ENCODE results near the gene EXOSC1. TPM values are rescaled to one million over a fixed set of nuclear protein-coding genes. Genes with fewer than 3 reads are reported as not detected.

Gene EXOSC1
- total and polyA plus RNA-seq, 4 donors, result 11.2 to 25.9 (median 14.5) TPM

- H3K9ac ChIP-seq (ENCODE audit: low read depth in 1 of 2, low read length in 2 of 2), result no peak overlapping the region
- no peak overlapping the region for H3K4me3 ChIP-seq (ENCODE audit: low read depth in 1 of 3, low read length in 3 of 3)
- 97% methylated on average over 1 of the region's 1 CpG for WGBS
- peaks cover 12 to 22% (median 19%) of the 10 kb centered on the region in 4 donors for H3K36me3 ChIP-seq (ENCODE audit: control insufficient read depth in 4 of 4, insufficient read depth in 3 of 4, low read depth in 1 of 4, low read length in 3 of 4)
- H3K4me1 ChIP-seq (ENCODE audit: control insufficient read depth in 4 of 4, insufficient read depth in 4 of 4, low read length in 3 of 4), result peaks cover 0 to 6% (median 2%) of the 10 kb centered on the region in 4 donors
- no peak overlapping the region for H3K27ac ChIP-seq (ENCODE audit: low read depth in 1 of 2, low read length in 2 of 2)
- TF ChIP-seq JUND (IDR thresholded peaks at IDR 0.05) (no peak), HNF4G (IDR thresholded peaks at IDR 0.05) (no peak)
- H3K27me3 ChIP-seq (ENCODE audit: control insufficient read depth in 4 of 4, insufficient read depth in 4 of 4, low read length in 3 of 4), result no peaks in the 10 kb centered on the region
- DNase-seq (ENCODE audit: low spot score), result no peak
- no peaks in the 10 kb centered on the region for H3K9me3 ChIP-seq (ENCODE audit: control insufficient read depth in 4 of 4, low read length in 3 of 4)
Observed at GRCh38 chr10:97482381-97482780, 36.6 kb upstream of the EXOSC1 start.

DNA sequence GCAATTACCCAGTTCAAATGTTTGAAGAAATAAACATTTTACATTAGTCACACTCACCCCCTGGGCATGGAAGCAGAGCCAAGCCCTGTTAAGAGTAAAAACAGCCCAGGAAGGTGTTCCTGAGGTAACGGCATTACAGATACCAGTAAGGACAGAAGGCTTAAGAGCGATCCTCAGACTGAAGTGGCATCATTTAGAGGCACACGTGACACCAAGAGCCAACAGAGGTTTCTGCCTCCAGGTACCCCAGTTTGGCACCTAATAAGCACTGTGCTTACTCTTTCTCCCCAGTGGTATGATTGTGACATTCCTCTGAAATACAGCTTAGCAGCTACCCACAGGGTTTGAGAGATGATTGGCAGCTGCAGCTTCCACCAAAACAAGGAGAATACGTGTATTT is 35.3 kb upstream of the EXOSC1 start:
- Histone ChIP-seq H3K4me1 (ENCODE audit: control insufficient read depth in 4 of 4, insufficient read depth in 4 of 4, low read length in 3 of 4) (peaks cover 0 to 2% (median under 1%) of the 10 kb centered on the region in 4 donors), H3K4me3 (ENCODE audit: low read depth in 1 of 3, low read length in 3 of 3) (no peak overlapping the region), H3K27ac (ENCODE audit: low read depth in 1 of 2, low read length in 2 of 2) (no peak overlapping the region), H3K27me3 (ENCODE audit: control insufficient read depth in 4 of 4, insufficient read depth in 4 of 4, low read length in 3 of 4) (no peaks in the 10 kb centered on the region), H3K9ac (ENCODE audit: low read depth in 1 of 2, low read length in 2 of 2) (no peak overlapping the region), H3K9me3 (ENCODE audit: control insufficient read depth in 4 of 4, low read length in 3 of 4) (no peaks in the 10 kb centered on the region), H3K36me3 (ENCODE audit: control insufficient read depth in 4 of 4, insufficient read depth in 3 of 4, low read depth in 1 of 4, low read length in 3 of 4) (peaks cover 18 to 34% (median 24%) of the 10 kb centered on the region in 4 donors)
- WGBS, result 98% methylated on average over 4 of the region's 4 CpGs
- DNase-seq (ENCODE audit: low spot score), result no peak
- TF ChIP-seq EGR1 (IDR thresholded peaks at IDR 0.05; ENCODE audit: low read depth in 2 of 2) (no peak), SP1 (IDR thresholded peaks at IDR 0.05) (no peak), NR2F2 (IDR thresholded peaks at IDR 0.05) (no peak), HNF4G (IDR thresholded peaks at IDR 0.05) (no peak), RAD21 (IDR thresholded peaks at IDR 0.05) (no peak), TAF1 (conservative IDR thresholded peaks at IDR 0.05) (no peak), HNF4A (conservative IDR thresholded peaks at IDR 0.05) (no peak), FOXA2 (IDR thresholded peaks at IDR 0.05) (no peak), FOXA1 (IDR thresholded peaks at IDR 0.05) (no peak), MAX (IDR thresholded peaks at IDR 0.05) (no peak), CTCF (IDR thresholded peaks at IDR 0.05; ENCODE audit: low read depth, low read length, missing input control) (no peak), ATF3 (IDR thresholded peaks at IDR 0.05) (no peak), RXRA (IDR thresholded peaks at IDR 0.05) (no peak)
- TF ChIP-seq, protein P1, sequence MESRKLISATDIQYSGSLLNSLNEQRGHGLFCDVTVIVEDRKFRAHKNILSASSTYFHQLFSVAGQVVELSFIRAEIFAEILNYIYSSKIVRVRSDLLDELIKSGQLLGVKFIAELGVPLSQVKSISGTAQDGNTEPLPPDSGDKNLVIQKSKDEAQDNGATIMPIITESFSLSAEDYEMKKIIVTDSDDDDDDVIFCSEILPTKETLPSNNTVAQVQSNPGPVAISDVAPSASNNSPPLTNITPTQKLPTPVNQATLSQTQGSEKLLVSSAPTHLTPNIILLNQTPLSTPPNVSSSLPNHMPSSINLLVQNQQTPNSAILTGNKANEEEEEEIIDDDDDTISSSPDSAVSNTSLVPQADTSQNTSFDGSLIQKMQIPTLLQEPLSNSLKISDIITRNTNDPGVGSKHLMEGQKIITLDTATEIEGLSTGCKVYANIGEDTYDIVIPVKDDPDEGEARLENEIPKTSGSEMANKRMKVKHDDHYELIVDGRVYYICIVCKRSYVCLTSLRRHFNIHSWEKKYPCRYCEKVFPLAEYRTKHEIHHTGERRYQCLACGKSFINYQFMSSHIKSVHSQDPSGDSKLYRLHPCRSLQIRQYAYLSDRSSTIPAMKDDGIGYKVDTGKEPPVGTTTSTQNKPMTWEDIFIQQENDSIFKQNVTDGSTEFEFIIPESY (IDR thresholded peaks at IDR 0.05), result no peak
- TF ChIP-seq, protein P2, sequence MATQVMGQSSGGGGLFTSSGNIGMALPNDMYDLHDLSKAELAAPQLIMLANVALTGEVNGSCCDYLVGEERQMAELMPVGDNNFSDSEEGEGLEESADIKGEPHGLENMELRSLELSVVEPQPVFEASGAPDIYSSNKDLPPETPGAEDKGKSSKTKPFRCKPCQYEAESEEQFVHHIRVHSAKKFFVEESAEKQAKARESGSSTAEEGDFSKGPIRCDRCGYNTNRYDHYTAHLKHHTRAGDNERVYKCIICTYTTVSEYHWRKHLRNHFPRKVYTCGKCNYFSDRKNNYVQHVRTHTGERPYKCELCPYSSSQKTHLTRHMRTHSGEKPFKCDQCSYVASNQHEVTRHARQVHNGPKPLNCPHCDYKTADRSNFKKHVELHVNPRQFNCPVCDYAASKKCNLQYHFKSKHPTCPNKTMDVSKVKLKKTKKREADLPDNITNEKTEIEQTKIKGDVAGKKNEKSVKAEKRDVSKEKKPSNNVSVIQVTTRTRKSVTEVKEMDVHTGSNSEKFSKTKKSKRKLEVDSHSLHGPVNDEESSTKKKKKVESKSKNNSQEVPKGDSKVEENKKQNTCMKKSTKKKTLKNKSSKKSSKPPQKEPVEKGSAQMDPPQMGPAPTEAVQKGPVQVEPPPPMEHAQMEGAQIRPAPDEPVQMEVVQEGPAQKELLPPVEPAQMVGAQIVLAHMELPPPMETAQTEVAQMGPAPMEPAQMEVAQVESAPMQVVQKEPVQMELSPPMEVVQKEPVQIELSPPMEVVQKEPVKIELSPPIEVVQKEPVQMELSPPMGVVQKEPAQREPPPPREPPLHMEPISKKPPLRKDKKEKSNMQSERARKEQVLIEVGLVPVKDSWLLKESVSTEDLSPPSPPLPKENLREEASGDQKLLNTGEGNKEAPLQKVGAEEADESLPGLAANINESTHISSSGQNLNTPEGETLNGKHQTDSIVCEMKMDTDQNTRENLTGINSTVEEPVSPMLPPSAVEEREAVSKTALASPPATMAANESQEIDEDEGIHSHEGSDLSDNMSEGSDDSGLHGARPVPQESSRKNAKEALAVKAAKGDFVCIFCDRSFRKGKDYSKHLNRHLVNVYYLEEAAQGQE (IDR thresholded peaks at IDR 0.05), result no peak

Data from liver (tissue), 9 donors.